NCI-H2171 treated with DMSO at 0.1 percent for 48 hours (cell line): ENCODE measurements around the gene SYNGR1.
A peak's percentile ranks its signal among the peaks of the same experiment; 100 is the strongest.
"Not testable (repeated sequence)": the region's sequence is repeated elsewhere in the genome, so short reads cannot be mapped to it uniquely, and the experiment has no call there.

Source experiments
- DNase-seq: peaks from one replicate; lab custom pipeline; 2025; lab: John Stamatoyannopoulos, UW

The SYNGR1 gene

DNA sequence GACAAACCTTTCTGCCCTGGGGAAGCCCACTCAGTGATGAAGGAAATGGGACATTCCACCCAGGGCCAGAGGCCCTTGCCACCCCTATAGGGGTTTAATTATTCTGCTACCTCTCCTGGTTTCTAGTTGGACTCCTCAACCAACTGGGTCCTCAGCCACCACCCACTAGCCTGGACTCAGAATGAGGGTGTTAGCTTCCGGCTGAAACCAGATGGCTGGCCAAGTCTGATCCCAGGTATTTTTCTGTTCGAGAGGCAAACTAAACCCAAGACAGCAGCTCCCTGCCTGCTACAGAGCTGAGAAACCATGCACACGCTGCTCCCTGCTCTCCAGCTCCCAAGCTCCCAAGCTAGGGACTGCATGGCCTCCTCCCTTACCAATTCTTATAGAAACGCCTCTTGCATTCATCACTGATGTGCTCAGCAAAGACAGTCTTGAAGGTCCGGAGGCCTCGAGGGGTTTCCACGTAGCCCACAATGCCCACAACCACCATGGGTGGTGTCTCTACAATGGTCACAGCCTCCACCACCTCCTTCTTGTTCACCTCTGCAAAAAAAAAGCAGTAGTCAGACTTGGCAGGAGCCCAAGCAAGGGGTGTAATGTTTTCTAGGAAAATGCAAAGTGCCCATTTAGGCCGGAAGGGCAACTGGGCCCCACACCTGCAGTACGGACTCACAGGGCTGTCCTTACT lies 32.6 kb upstream of the SYNGR1 start:
- no peak for DNase-seq

DNA sequence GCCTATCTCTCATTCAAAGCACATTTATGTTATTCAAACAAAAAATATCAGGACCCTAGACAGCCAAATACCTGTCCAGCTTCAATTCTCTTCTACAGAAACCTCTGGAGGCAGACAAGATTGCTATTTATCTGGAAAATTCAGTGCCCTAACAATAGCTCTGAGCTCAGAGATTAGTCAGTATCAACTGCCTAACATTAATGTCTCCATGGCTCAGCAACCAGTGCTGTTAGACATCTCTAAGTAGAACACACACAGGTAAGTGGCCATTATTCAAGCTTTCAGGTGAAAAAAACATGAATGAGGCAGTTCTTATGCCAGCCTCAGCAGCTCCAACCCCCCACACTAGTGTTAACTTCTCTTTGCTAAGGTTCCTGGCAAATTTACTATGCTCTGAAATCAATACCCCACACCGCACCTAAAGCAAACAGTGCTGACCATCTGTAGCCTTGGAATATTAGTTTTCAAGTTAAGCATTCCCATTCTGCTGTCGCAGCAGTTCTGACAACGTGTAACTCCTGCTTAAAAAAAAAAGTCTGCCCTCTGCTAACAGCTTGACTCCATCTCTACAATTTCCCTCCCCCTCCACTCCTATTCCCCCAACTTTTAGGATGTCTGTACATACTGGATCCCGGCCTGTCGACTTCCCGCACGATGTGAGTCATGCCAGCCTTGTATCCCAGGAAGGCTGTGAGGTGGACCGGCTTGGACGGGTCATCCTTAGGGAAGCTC lies 31.9 kb upstream of the SYNGR1 start:
- peak; percentile 38 for DNase-seq

DNA sequence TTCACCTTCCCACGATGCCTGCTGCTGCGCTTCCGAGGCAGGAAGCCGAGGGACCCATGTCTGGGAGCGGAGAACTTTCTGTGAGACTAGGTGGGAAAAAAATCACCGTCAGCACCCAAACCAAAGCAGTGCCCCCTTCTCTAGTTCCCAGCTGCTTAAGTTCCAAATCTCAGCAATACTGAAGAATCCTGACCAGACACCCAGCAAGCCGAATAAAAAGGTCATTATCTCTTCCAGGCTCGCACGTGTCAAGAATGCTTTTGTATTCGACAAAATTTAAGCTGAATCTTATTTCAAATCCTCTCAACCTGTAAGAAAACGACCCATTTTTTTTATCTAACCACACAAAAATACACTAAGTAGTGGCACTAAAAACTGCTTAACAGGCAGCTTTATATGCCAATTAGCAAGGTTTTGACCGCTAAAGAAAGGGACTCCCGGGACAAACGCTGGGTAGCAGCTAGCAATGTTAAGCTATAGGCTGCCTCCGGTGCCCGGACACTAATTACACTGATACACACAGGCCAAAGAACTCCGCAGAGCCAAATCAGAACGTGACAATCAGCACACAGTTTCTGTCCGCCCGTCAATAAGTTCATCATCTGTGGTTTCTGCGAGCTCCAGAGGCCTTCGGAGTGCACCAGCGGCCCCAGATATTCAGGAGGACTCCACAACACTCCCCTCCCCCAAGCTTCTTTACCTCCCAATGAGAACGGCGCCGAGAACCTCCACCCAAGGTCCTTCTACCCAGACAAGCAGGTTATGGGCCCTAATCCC lies 31.1 kb upstream of the SYNGR1 start:
- DNase-seq: no peak

DNA sequence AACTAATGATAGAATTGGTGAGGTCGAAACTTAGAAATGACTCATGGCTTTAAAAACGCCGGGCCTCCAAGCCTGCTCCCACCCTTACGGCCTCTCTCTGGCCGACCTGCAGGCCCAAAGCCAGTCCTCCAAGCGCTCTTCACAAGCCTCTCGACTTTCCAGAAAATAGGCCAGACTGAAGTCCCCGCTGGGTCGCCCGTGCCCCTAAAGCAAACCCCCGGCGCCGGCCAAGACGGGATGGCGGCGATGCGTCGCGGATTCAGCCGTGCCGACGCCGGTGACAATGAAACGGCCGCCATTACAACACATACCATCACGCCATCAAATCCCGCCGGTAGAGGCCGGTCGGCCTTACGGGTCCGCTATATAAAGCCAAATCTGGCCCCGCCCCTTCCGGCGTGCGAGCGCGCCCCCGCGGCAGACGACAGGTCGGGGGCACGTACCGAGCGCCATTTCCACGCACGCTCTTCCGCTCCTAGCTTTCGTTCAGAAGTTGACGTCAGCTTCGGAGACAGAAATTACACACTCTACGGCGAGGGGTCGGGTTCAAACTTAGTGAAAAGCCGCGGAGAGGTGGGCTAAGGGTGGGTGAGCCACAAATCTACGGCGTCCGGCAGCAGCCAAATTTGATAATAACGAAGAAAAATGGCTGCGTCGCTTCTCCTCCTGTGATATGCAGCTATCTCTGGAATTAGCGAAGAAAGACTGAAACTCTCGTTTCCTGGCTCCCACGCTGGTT lies 30.3 kb upstream of the SYNGR1 start, which contains the start of gene RPL3:
TSS of gene RPL3 (minus strand) at position 340 of the 739 bp plus-strand sequence. CDS start at position 314, 26 bp downstream.
- DNase-seq: peak; percentile 99

DNA sequence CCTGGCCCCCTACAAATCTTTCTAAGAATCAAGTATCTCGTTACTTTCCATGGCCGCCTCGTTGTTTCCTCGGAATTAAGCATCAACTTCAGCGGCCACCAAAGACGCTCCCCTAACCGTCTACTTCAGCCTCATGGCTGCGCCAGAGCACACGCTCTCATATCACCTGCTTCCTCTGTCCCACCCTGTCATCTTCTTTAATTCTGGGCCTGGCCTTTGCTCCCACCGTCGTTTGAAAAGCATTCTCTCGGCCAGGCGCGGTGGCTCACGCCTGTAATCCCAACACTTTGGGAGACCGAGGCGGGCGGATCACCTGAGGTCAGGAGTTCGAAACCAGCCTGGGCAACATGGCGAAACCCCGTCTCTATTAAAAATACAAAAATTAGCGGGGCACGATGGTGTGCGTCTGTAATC lies 29.2 kb upstream of the SYNGR1 start:
- not testable (repeated sequence) for DNase-seq

DNA sequence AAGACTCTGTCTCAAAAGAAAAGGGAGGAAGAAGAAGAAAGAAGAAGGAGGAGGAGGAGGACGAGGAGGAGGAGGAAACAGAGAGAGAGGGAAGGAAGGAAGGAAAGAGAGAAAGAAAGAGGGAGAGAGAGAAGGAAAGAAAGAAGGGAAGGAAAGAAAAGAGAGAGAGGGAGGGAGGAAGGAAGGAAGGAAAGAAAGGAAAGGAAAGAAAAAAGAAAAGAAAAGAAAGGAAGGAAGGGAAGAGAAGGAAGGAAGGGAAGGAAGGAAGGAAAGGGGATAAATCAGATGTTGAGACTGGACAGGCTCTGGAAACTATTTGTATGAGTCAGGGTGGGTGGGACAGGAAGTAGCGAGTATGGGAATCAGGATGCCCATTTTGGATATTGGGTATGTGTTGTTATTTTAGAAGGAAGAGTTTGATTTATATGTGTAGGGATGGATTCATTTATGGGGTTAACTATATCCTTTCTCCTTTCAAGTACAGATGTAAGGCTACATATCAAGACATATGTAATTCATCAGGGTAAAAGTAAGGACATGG lies 24.3 kb upstream of the SYNGR1 start:
- DNase-seq: no peak

DNA sequence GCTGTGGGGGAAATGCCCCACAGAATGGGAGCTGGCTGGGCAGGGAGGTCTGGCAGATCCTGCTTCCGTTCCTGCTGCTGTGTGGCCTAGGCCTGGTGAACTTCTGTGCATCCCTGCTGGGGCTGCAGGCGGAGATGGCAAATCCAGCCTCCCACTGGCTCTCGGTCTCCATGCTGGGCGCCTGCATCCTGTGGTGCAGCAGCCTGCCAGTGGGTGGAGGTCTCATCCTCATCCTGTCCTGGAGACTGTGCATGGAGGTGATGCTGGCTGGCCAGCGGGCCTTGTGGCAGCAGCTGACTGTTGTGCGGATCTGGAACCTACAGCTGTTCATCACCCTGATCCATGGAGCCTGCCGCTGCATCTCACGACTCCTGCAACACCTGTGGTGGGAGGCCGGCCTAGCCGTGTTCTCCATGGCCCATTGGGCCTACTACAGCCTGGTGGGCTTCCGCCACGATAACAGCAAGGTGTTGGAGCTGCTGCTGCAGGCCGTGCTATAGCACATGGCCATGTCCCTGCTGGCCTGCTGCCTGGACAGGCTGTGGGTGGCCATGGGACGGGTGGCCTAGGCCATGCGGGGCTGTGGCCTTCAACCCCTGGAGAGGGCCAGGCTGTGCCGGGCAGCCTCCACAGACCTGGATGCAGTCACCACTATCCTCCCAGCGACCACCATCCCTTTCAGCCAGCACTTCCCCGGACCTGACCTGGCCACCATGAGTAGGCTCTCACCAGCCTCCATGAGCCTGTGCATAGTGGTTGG lies 21.6 kb upstream of the SYNGR1 start:
- DNase-seq: no peak

DNA sequence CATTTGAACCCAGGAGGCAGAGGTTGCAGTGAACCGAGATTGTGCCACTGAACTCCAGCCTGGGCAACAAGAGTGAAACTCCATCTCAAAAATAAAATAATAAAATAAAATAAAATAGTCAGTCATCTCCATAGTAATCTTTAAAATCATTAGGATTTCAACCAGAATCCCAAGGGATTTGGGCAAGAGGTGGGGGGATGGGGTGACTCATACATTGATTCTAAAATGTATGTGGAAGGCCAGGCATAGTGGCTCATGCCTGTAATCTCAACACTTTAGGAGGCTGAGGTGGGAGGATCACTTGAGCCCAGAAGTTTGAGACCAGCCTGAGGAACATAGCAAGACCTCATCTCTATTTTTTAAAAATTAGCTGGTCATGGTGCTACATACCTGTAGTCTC lies 19.2 kb upstream of the SYNGR1 start:
- not testable (repeated sequence) for DNase-seq

DNA sequence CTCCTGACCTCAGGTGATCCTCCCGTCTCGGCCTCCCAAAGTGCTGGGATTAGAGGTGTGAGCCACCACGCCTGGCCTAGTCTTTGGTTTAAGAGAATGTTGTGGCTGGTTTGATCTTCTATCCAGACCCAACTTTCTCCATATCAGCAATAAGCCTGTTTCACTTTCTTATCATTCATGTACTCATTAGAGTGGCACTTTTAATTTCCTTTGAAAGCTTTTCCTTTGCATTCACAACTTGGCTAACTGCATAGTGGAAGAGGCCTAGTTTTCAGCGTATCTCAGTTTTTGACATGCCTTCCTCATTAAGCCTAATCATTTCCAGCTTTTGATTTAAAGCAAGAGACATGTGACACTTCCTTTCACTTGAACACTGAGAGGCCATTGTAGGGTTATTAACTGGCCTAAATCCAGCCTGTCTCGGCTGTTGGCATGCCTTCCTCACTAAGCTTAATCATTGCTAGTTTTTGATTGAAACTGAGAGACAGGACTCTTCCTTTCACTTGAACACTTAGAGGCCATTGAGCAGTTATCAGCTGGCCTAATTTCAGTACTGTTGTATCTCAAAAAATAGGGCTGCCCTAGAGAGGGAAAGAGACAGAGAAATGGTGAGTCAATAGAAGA lies 17.2 kb upstream of the SYNGR1 start:
- DNase-seq: no peak

DNA sequence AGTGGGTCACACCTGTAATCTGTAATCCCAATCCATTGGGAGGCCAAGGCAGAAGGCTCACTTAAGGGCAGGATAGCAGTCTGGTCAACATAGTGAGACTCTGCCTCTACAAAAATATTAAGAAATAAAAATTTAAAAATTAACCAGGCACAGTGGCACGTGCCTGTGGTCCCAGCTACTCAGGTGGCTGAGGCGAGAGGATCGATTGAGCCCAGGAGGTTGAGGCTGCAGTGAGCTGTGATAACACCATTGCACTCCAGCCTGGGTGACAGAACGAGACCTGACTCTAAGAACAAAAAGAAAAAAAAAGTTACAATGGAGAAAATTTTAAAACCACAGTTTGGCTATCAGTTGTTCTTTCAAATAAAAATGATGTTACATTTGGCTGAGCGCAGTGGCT lies 13.4 kb upstream of the SYNGR1 start:
- DNase-seq: no peak

DNA sequence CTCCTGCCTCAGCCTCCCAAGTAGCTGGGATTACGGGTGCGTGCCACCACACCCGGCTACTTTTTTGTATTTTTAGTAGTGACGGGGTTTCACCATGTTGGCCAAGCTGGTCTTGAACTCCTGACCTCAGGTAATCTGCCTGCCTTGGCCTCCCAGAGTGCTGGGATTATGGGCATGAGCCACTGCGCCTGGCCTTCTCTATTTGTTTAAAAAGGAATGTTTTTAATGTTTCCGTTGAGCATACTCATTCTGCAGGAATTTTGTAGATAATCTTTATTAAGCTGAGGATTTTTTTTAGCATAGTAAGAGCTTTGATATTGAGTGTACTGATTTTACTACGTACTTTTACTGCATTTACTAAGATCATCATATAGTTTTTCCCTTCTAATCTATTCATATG lies 10.0 kb upstream of the SYNGR1 start:
- not testable (repeated sequence) for DNase-seq

DNA sequence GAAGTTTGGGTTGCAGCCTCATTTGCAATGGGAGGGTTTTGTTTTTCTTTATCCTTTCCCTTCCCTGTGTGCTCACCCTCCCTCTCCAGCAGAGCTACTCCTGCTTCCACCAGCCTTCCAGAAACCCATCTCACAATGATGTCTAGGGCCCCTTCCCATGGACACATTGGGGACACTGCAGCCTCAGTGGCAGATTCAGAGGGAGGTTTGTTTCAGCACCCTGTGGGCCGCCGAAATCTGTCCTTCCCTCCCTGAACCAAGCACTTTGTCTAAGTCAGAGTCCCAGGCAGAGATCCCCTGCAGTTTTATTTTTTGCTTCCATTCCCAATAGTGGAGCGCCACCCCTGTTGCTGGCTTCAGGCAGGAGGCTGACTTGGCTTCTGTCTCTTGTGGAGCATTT lies 8.6 kb upstream of the SYNGR1 start:
- DNase-seq: no peak

DNA sequence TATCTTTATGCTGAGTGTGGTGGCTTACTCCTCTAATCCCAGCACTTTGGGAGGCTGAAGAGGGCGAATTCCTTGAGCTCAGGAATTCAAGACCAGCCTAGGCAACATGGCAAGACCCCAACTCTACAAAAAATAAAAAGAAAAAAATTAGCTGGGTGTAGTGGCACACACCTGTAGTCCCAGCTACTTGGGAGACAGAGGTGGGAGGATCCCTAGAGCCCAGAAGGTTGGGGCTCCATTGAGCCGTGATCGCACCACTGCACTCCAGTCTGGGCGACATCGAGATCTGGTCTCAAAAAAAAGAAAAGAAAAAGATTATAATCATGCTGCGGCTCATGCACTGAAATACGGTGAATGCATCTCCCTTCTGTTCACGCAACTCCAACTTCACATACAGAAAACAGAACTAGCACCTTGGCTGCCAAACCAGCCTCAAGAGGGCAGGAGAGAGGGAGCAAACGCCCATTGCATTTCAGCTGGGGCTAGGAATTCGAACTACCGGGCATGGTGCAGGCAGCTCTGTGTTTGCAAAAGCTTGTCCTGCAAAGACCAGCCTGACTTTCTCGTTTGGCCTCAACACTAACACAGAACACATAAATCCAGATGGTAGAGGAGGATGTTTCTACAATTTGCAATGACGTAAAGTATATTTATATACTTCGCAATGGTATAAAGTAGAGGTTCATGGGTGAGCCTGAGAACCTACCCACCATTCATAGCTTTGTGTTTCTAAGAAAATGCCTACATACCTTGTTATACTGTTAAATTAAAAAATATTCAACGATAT lies 6.3 kb upstream of the SYNGR1 start:
- DNase-seq: peak; percentile 75

DNA sequence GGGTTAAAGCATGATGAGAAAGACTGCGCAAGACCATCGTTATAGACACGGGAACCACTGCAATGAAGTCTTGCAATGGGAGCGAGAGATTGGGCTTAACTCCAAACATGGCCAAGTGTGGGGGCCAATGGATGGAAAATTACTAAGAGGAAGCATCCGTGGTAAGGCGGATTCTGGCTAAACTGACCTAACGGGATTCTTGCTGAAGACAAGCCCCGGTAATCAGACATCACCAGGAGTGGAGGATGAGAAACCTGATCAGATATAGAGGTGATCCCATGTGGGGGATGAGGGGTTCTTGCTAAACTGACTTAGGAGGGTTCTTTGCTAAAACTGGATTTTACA lies 5.8 kb upstream of the SYNGR1 start:
- DNase-seq: no peak

DNA sequence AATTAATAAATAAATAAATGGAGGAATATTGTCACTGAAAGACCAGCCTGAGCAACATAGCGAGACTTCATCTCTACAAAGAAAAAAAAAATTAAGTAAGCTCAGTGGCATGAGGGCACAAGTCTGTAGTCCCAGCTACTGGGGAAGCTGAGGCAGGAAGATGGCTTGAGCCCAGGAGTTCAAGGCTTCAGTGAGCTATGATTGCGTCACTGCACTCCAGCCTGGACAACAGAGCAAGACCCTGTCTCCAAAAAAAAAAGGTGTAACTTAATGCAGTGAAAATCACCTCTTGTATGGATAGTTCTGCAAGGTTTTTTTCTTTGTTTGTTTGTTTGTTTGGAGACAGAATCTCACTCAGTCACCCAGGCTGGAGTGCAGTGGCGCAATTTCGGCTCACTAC lies 4.6 kb upstream of the SYNGR1 start:
- no peak for DNase-seq

DNA sequence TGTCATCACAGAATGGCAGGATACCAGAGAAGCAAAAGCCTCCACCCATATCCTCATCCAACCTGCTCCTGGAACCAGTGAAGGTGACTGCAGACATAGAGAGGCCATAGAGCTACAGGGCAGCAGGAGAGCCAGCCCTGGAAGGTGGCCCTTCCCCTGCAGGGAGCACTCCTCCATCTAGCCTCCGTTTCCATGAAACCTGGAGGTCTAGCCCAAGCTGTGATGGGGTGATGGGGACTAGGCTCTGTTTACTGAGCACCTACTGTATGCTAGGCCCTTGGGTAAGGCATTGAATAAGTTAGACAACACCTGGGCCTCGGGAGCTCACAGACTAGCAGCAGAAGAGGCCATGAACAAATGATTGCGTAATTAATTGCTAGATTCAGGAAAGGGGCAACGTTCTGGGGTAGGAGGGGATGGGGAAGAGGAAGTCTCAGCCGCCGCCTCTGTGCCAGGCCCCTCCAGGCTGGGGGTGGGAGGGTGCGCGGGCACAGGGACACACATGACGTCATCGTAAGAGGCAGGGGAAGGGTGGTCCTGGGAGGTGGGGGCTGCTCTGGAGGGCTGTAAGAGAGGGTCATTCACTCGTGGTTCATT lies 784 bp upstream of the SYNGR1 start:
- DNase-seq: peak; percentile 58

DNA sequence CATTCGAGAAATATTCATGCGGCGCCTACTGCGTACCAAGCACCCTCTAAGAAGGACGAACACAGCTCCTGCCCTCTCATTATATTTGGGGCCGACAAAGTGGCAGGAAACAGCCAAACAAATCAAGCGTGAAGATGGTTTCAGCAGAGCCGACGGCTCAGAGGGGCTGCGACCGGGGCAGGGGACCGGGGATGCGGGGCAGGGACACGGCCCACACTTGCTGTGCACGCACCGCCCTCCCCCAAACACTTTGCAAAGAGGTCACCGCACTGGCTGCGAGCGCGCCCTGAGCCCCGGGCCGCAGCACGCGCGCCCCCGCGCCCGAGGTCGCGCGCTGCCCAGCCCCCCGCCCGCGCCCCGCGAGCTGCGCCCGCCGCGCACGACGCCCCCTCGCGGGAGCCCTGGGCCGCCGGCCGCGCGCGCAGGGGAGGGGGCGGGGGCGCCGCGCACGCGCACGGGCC lies 255 bp upstream of the SYNGR1 start:
- DNase-seq: peak; percentile 58

DNA sequence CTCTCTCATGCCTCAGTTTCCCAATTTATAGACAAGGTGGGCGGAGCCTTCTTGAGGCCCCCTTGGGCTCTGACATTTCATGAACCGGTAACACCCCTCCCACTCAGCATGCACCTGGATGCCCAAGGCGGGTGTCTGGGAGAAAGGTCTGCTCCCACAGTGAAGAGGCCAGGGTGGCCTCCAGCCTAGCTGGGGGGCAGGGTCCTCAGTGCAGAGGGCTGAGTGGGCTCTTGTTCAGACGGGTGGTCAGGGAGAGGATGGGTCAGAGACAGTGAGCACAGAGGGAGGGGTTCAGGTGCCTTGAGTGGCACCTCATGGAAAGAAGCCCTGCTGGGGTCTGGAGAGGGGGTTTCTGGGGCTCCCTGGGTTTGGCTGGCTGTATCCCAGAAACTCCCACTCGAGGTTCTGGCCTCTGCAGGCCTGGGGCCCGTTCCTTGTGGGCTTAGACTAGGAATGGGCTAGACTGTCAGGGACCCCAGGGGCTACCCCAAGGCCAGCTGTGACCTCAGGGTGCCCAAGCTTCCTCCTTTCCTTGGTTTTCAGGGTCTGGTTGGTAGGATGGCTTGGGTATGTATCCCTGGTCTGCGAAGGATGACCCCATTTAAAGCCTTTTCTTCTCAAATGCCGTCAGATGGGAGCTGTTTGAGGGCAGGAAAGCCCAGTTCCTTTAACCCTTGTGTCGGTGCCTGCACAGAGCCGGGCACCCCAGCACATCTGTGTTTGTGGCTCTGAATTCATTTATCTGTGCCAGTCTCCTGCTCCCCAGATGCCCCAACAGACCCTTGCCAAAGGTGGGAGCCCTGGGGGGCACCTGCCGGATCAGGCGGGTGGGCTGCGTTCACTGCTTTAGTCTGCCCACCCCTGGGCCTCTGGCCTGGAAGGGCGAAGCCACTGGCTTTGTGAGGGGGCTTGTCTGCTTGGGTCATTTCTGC lies 1.2 kb downstream of the SYNGR1 start:
- peak; percentile 38 for DNase-seq
